ENCODE measurements around the gene HOXA11.

Gene HOXA11

DNA sequence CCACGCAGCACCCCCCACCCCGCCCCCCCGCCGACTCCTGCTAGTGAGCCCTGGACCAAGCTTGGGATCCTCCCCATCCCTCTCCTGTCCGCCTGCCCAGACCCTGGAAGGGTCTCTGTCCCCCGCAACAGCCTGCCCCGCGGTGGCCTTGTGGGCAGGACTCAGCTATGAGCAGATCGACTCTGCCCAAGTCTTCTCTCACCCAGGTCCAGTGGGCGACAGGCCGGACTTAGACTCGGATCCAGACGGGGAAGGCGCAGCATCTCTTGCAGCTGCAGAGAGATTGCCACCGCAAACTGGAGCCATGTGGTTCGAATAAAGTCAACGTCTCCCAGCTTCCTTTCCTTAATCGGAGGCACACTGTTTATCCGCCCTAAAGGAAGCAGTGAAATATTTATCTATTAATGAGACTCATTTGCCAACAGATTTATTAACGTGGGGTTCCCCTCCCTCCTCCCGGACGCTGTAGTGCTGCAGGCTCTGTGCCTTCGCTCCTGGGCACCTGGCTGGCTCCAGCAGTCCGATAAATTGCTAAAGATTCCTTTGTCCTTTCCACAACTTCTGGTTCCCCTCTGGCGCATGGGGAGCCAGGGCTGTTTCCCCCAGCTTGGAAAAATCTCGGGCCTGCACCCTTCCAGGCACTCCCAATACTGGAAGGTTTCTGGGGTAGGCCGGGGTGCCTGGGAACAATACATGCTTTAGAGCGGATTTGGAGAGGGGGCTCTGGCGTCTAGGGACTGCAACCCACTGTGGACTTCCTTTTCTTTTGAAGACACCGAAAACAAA is 27.9 kb downstream of the HOXA11 start:
- no peak overlapping the region for H3K4me3 ChIP-seq (ENCODE audit: low read depth, low read length)
- H2AFZ ChIP-seq = no peak overlapping the region
- H3K9ac ChIP-seq = no peak overlapping the region
- peaks cover 32% of the 10 kb centered on the region for H3K27me3 ChIP-seq (ENCODE audit: control insufficient read depth, insufficient read depth, low read length)
- no peak overlapping the region for H3K27ac ChIP-seq
- no peaks in the 10 kb centered on the region for H3K9me3 ChIP-seq (ENCODE audit: control insufficient read depth, low read length)
- TF ChIP-seq, protein P1, sequence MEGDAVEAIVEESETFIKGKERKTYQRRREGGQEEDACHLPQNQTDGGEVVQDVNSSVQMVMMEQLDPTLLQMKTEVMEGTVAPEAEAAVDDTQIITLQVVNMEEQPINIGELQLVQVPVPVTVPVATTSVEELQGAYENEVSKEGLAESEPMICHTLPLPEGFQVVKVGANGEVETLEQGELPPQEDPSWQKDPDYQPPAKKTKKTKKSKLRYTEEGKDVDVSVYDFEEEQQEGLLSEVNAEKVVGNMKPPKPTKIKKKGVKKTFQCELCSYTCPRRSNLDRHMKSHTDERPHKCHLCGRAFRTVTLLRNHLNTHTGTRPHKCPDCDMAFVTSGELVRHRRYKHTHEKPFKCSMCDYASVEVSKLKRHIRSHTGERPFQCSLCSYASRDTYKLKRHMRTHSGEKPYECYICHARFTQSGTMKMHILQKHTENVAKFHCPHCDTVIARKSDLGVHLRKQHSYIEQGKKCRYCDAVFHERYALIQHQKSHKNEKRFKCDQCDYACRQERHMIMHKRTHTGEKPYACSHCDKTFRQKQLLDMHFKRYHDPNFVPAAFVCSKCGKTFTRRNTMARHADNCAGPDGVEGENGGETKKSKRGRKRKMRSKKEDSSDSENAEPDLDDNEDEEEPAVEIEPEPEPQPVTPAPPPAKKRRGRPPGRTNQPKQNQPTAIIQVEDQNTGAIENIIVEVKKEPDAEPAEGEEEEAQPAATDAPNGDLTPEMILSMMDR (IDR thresholded peaks at IDR 0.05) = no peak
- H3K4me1 ChIP-seq = no peaks in the 10 kb centered on the region
- no peak overlapping the region for H3K4me2 ChIP-seq (ENCODE audit: low read length)
- no peaks in the 10 kb centered on the region for H3K79me2 ChIP-seq
- H3K36me3 ChIP-seq (ENCODE audit: control insufficient read depth, insufficient read depth, low read length) = no peaks in the 10 kb centered on the region

DNA sequence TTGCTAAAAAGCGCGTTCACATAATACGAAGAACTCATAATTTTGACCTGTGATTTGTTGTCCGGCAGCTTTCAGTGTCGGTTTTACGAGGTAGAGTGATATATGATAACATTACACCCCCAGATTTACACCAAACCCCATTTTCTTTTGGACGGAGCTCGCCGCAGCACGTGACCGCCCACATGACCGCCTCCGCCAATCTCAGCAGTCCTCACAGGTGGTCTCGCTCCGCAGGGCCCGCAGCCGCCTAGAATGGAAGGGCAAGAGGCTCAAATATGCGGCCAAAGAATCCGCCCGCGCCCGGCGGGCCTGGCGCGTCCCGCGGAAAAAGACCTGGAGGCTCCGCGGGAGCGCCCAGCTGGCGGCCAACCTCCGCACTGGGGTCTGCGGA is 28.5 kb downstream of the HOXA11 start, which contains the start of gene HOXA7:
Gene HOXA7, minus strand, starts transcription at position 168 of the 391 bp plus-strand sequence. Its CDS starts 130 bp downstream, at position 38.
- Histone ChIP-seq H3K9ac (no peak within 1 kb of the TSS), H3K9me3 (ENCODE audit: control insufficient read depth, low read length) (no peaks in the 10 kb centered on the region), H3K27ac (no peak within 1 kb of the TSS), H3K4me1 (no peaks in the 10 kb centered on the region), H3K27me3 (ENCODE audit: control insufficient read depth, insufficient read depth, low read length) (peaks cover 32% of the 10 kb centered on the region), H3K79me2 (no peaks in the 10 kb centered on the region), H3K36me3 (ENCODE audit: control insufficient read depth, insufficient read depth, low read length) (no peaks in the 10 kb centered on the region), H3K4me2 (ENCODE audit: low read length) (peak within 1 kb of the TSS; percentile 50), H3K4me3 (ENCODE audit: low read depth, low read length) (peak within 1 kb of the TSS; percentile 35), H2AFZ (no peak within 1 kb of the TSS)
- TF ChIP-seq, protein P1 (IDR thresholded peaks at IDR 0.05) = no peak

DNA sequence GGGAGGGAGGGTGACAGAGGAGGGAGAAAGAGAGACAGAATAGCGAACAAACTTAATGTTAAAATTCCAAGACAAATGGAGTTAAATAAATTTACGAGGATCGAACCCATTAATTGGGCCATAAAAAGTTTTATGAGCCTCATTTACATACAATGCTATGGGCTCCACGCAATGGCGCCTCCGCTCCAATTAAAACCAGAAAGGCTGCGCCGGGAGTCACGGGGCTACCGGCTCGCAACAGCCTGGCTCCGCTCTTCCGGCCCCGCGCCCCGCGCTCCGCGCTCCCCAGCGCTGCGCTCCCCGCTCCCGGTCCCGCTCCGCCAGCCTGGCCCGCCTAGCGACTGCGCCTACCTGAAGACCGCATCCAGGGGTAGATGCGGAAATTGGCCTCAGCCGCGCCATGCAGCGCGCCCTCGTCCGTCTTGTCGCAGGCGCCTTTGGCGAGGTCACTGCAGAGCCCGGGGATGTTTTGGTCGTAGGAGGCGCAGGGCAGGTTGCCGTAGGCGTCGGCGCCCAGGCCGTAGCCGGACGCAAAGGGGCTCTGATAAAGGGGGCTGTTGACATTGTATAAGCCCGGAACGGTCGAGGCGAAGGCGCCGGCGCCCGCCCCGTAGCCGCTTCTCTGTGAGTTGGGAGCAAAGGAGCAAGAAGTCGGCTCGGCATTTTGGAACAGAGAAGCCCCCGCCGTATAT is 29.1 kb downstream of the HOXA11 start:
- H3K79me2 ChIP-seq = no peaks in the 10 kb centered on the region
- peak overlapping the region; percentile 35 for H3K4me3 ChIP-seq (ENCODE audit: low read depth, low read length)
- no peaks in the 10 kb centered on the region for H3K4me1 ChIP-seq
- TF ChIP-seq, protein P1 (IDR thresholded peaks at IDR 0.05) = no peak
- H3K36me3 ChIP-seq (ENCODE audit: control insufficient read depth, insufficient read depth, low read length) = no peaks in the 10 kb centered on the region
- H3K27me3 ChIP-seq (ENCODE audit: control insufficient read depth, insufficient read depth, low read length) = peaks cover 32% of the 10 kb centered on the region
- no peaks in the 10 kb centered on the region for H3K9me3 ChIP-seq (ENCODE audit: control insufficient read depth, low read length)
- H3K27ac ChIP-seq = no peak overlapping the region
- H2AFZ ChIP-seq = no peak overlapping the region
- peak overlapping the region; percentile 50 for H3K4me2 ChIP-seq (ENCODE audit: low read length)
- no peak overlapping the region for H3K9ac ChIP-seq

DNA sequence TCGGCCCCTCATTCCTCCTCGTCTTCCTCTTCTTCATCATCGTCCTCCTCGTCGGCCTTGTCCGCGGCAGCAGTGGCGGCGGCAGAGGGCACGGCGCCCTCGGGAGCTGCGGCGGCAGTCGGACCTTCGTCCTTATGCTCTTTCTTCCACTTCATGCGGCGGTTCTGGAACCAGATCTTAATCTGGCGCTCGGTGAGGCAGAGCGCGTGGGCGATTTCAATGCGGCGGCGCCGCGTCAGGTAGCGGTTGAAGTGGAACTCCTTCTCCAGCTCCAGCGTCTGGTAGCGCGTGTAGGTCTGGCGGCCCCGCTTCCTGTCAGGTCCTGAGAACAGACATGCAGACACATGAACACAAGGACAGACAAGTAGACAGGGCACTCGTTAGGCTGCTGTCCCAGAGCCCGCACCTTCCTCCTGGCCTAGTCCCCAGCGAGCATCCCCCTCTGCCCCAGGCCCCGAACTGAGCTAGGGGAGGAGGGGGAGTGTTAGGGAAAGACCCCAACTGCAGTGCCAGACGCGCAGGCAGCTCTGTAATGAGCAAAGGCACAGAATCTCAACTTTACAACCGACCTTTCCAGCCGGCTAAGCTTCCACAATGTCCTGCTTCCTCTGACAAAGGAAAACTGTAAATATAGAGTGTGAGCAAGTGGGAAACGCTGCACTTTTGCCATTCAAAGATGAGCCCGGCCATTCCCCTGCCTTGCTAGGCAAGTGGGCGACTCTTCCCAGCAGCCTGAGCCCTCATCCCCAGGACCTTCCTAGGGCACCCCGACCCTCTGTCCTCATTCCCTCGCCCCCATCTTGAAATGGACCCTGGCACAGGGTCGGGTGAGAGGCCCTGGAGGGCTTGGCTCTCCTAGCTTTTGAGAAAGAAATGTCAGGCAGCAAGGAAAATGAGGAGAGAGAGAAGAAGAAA is 29.9 kb downstream of the HOXA11 start:
- no peak overlapping the region for H2AFZ ChIP-seq
- H3K27me3 ChIP-seq (ENCODE audit: control insufficient read depth, insufficient read depth, low read length) = peaks cover 32% of the 10 kb centered on the region
- H3K4me2 ChIP-seq (ENCODE audit: low read length) = peak overlapping the region; percentile 65
- no peaks in the 10 kb centered on the region for H3K9me3 ChIP-seq (ENCODE audit: control insufficient read depth, low read length)
- peak overlapping the region; percentile 38 for H3K4me3 ChIP-seq (ENCODE audit: low read depth, low read length)
- no peaks in the 10 kb centered on the region for H3K36me3 ChIP-seq (ENCODE audit: control insufficient read depth, insufficient read depth, low read length)
- H3K79me2 ChIP-seq = no peaks in the 10 kb centered on the region
- TF ChIP-seq, protein P1 (IDR thresholded peaks at IDR 0.05) = no peak
- H3K4me1 ChIP-seq = no peaks in the 10 kb centered on the region
- no peak overlapping the region for H3K27ac ChIP-seq
- H3K9ac ChIP-seq = no peak overlapping the region

All from parathyroid adenoma (tissue), 2 donors.